Uterus (tissue), 4 donors: ENCODE data around the gene TMIGD2. TPM values are rescaled to one million over a fixed set of nuclear protein-coding genes. Genes with fewer than 3 reads are reported as not detected.

Experiments used
- total RNA-seq, 4 donors: library from RNA; depleted of rRNA in 3 of 4; stranded (reverse); fragments of >200 nt in 3 of 4; gene quantifications; one replicate each; pipeline versions ENCODE4 v1.1.0 to v1.2.4, GENCODE V29; 2014 to 2023
- donor health status: DM: yes; HTN: yes; CAD: no.

TMIGD2 gene
- total RNA-seq, 4 donors from 2014 or later, result 0.97 TPM; not detected in 3

Other genes with a start within 250 kb of the TMIGD2 start
- 10 to 100 TPM; 10.8 to 72.9 (median 14.1) TPM for gene ZBTB7A, start 235.5 kb downstream of the TMIGD2 start, total RNA-seq
- 100 to 1,000 TPM in 1 of 4 donors, 10 to 100 TPM in 2, 1 to 10 TPM in 1; 7.4 to 105 (median 82.4) TPM for gene MAP2K2, start 178.3 kb downstream of the TMIGD2 start, total RNA-seq
- gene CREB3L3, start 148.8 kb downstream of the TMIGD2 start, total RNA-seq, result not detected
- 10 to 100 TPM in 3 of 4 donors, 1 to 10 TPM in 1; 1.3 to 23.2 (median 15.1) TPM for gene SIRT6, start 119.8 kb downstream of the TMIGD2 start, total RNA-seq
- gene ANKRD24, start 119.7 kb downstream of the TMIGD2 start, total RNA-seq, result 1 to 10 TPM in 2 of 4 donors, under 1 TPM in 1, not detected in 1; 0.64 to 1.8 (median 1.2) TPM
- 1 to 10 TPM in 3 of 4 donors, not detected in 1; 1.2 to 1.8 (median 1.5) TPM for gene EBI3, start 72.9 kb downstream of the TMIGD2 start, total RNA-seq
- gene YJU2, start 55.3 kb downstream of the TMIGD2 start, total RNA-seq, result 10 to 100 TPM; 13.3 to 29.1 (median 21.5) TPM
- gene SHD, start 23.1 kb downstream of the TMIGD2 start, total RNA-seq, result under 1 TPM in 1 of 4 donors, not detected in 3; 0.41 TPM
- 1 to 10 TPM in 1 of 4 donors, not detected in 3; 3.1 TPM for gene FSD1, start 2.2 kb upstream of the TMIGD2 start, total RNA-seq
- gene STAP2, start 36.4 kb upstream of the TMIGD2 start, total RNA-seq, result 1 to 10 TPM in 3 of 4 donors, under 1 TPM in 1; 0.29 to 9.4 (median 6.2) TPM
- gene MPND, start 41.2 kb upstream of the TMIGD2 start, total RNA-seq, result 10 to 100 TPM in 1 of 4 donors, 1 to 10 TPM in 1, under 1 TPM in 1, not detected in 1; 0.51 to 13.8 (median 5.8) TPM
- gene SH3GL1, start 98.2 kb upstream of the TMIGD2 start, total RNA-seq, result 10 to 100 TPM; 11.8 to 69.3 (median 29.5) TPM
- 10 to 100 TPM in 1 of 4 donors, 1 to 10 TPM in 2, under 1 TPM in 1; 0.59 to 12.9 (median 8.0) TPM for gene CHAF1A, start 100.3 kb upstream of the TMIGD2 start, total RNA-seq
- gene UBXN6, start 155.4 kb upstream of the TMIGD2 start, total RNA-seq, result 100 to 1,000 TPM in 2 of 4 donors, 10 to 100 TPM in 2; 61.5 to 266 (median 90.0) TPM
- gene HDGFL2, start 169.9 kb upstream of the TMIGD2 start, total RNA-seq, result 10 to 100 TPM in 3 of 4 donors, 1 to 10 TPM in 1; 8.5 to 65.8 (median 34.8) TPM
- gene PLIN4, start 216.1 kb upstream of the TMIGD2 start, total RNA-seq, result 10 to 100 TPM in 3 of 4 donors, 1 to 10 TPM in 1; 7.9 to 78.3 (median 16.2) TPM
- 10 to 100 TPM in 1 of 4 donors, 1 to 10 TPM in 3; 1.5 to 11.1 (median 3.0) TPM for gene PLIN5, start 232.8 kb upstream of the TMIGD2 start, total RNA-seq
- gene LRG1, start 237.6 kb upstream of the TMIGD2 start, total RNA-seq, result 1 to 10 TPM in 2 of 4 donors, under 1 TPM in 1, not detected in 1; 0.59 to 1.1 (median 1.1) TPM